HUDEP-2 (cell line): ENCODE measurements around the gene ZIC5.

ENCODE experiments used
- DNase-seq, 76 experiments: peaks; one replicate each; lab custom pipeline; 2025; ENCODE audit not compliant: unreplicated experiment in 76 of 76; lab: John Stamatoyannopoulos, UW

Gene ZIC5

GRCh38 chr13:99941911-99942310 lies 29.7 kb downstream of the ZIC5 start:
- DNase-seq: no peak

GRCh38 chr13:99941086-99941485 lies 30.5 kb downstream of the ZIC5 start:
- no peak for DNase-seq

- DNase-seq: no peak
These were observed 32.9 kb downstream of the ZIC5 start for GRCh38 chr13:99938635-99939034.

- no peak for DNase-seq
These were observed 35.8 kb downstream of the ZIC5 start for GRCh38 chr13:99935772-99936171.

- no peak for DNase-seq
These were observed 38.7 kb downstream of the ZIC5 start for GRCh38 chr13:99932912-99933311.

GRCh38 chr13:99930925-99931324 lies 40.6 kb downstream of the ZIC5 start:
- DNase-seq: no peak

- no peak for DNase-seq
These were observed 41.7 kb downstream of the ZIC5 start for GRCh38 chr13:99929866-99930265.

- no peak for DNase-seq
These were observed 45.4 kb downstream of the ZIC5 start for GRCh38 chr13:99926014-99926731.

GRCh38 chr13:99923877-99924582 lies 47.5 kb downstream of the ZIC5 start:
- no peak for DNase-seq

GRCh38 chr13:99922631-99923404 lies 48.7 kb downstream of the ZIC5 start:
- DNase-seq: no peak

GRCh38 chr13:99919132-99919531 lies 52.4 kb downstream of the ZIC5 start:
- DNase-seq: no peak

GRCh38 chr13:99916366-99917103 lies 55.0 kb downstream of the ZIC5 start:
- peak in 27 of 76 experiments; percentile 1 to 69 (median 36) for DNase-seq

- DNase-seq: no peak
These were observed 58.4 kb downstream of the ZIC5 start for GRCh38 chr13:99913167-99913566.
